ENCODE data around the gene TOGARAM2.

DNA sequence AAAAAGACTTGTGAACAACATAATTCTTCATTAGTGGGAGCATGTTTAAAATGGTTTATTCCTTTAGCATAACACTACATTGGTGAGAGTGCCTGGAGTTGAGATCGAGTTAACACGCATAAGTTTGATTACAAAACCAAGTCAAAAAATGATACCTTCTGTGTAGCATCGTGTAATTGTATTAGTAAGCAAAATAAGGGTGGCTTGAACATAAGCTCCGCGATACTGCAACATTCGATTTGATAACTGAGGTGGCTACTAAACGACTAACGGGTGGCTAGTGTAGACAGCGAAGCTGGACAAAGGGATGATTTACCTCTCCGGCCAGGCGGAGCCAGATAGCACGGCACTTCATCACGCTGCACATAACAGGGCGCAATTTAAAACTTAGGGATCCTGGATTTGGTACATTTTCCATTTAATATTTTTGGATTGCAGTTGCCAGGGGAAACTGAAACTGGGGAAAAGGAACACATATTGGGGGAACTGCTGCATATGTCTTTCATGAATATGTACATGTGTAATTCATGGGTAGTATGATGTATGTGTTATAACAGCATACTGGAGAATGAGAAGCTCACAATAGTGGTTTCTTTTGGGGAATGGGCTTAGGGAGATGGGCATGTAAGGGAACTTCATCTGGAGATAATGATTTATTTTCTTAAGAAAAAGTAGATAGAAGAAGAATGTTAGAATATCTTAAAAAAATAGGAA is 36.4 kb upstream of the TOGARAM2 start:
- TF ChIP-seq, protein P1, sequence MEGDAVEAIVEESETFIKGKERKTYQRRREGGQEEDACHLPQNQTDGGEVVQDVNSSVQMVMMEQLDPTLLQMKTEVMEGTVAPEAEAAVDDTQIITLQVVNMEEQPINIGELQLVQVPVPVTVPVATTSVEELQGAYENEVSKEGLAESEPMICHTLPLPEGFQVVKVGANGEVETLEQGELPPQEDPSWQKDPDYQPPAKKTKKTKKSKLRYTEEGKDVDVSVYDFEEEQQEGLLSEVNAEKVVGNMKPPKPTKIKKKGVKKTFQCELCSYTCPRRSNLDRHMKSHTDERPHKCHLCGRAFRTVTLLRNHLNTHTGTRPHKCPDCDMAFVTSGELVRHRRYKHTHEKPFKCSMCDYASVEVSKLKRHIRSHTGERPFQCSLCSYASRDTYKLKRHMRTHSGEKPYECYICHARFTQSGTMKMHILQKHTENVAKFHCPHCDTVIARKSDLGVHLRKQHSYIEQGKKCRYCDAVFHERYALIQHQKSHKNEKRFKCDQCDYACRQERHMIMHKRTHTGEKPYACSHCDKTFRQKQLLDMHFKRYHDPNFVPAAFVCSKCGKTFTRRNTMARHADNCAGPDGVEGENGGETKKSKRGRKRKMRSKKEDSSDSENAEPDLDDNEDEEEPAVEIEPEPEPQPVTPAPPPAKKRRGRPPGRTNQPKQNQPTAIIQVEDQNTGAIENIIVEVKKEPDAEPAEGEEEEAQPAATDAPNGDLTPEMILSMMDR (IDR thresholded peaks at IDR 0.05), result no peak
- TF ChIP-seq POLR2A (IDR thresholded peaks at IDR 0.05) (no peak), POLR2AphosphoS5 (IDR thresholded peaks at IDR 0.05) (no peak), EP300 (IDR thresholded peaks at IDR 0.05) (no peak)
